ENCODE data around the gene SRSF10. TPM values are rescaled to one million over a fixed set of nuclear protein-coding genes. Genes with fewer than 3 reads are reported as not detected.

Gene SRSF10
- total and polyA plus RNA-seq, 12 donors = 32.9 to 70.2 (median 52.8) TPM

Small RNA genes lying within 50 kb of the gene (microRNA-seq; reads per million reads assigned to microRNA genes)
- gene MIR378F = 0 to 0.51 reads per million in 2 donors

Other genes with a start within 250 kb of the SRSF10 start
- gene ELOA, start 236.9 kb downstream of the SRSF10 start, total RNA-seq = 10 to 100 TPM; 28.3 to 39.0 (median 34.3) TPM
- gene ELOA, start 236.9 kb downstream of the SRSF10 start, polyA plus RNA-seq = 10 to 100 TPM; 11.2 to 14.9 TPM
- 10 to 100 TPM; 37.6 to 52.8 (median 43.3) TPM for gene PITHD1, start 201.9 kb downstream of the SRSF10 start, total RNA-seq
- 10 to 100 TPM; 25.3 to 71.7 TPM for gene PITHD1, start 201.9 kb downstream of the SRSF10 start, polyA plus RNA-seq
- gene LYPLA2, start 189.2 kb downstream of the SRSF10 start, total RNA-seq = 10 to 100 TPM; 22.0 to 31.9 (median 27.0) TPM
- 10 to 100 TPM; 25.8 to 54.5 TPM for gene LYPLA2, start 189.2 kb downstream of the SRSF10 start, polyA plus RNA-seq
- gene GALE, start 179.6 kb downstream of the SRSF10 start, total RNA-seq = 10 to 100 TPM in 2 of 10 donors, 1 to 10 TPM in 8; 5.3 to 14.1 (median 7.9) TPM
- gene GALE, start 179.6 kb downstream of the SRSF10 start, polyA plus RNA-seq = 10 to 100 TPM; 14.9 to 22.2 TPM
- 10 to 100 TPM; 27.8 to 44.3 (median 40.1) TPM for gene HMGCL, start 154.9 kb downstream of the SRSF10 start, total RNA-seq
- 10 to 100 TPM; 25.7 to 26.9 TPM for gene HMGCL, start 154.9 kb downstream of the SRSF10 start, polyA plus RNA-seq
- gene FUCA1, start 112.0 kb downstream of the SRSF10 start, total RNA-seq = 10 to 100 TPM; 10.6 to 34.0 (median 15.1) TPM
- 10 to 100 TPM; 11.2 to 13.3 TPM for gene FUCA1, start 112.0 kb downstream of the SRSF10 start, polyA plus RNA-seq
- under 1 TPM in 1 of 10 donors, not detected in 9; 0.19 TPM for gene CNR2, start 67.0 kb downstream of the SRSF10 start, total RNA-seq
- under 1 TPM in 1 of 2 donors, not detected in 1; 0.01 TPM for gene CNR2, start 67.0 kb downstream of the SRSF10 start, polyA plus RNA-seq
- gene PNRC2, start 20.5 kb downstream of the SRSF10 start, total RNA-seq = 100 to 1,000 TPM in 5 of 10 donors, 10 to 100 TPM in 5; 65.1 to 129 (median 93.8) TPM
- gene PNRC2, start 20.5 kb downstream of the SRSF10 start, polyA plus RNA-seq = 10 to 100 TPM; 58.4 to 60.6 TPM
- gene MYOM3, start 131.8 kb upstream of the SRSF10 start, total RNA-seq = 100 to 1,000 TPM; 285 to 428 (median 328) TPM
- gene MYOM3, start 131.8 kb upstream of the SRSF10 start, polyA plus RNA-seq = 100 to 1,000 TPM in 1 of 2 donors, 10 to 100 TPM in 1; 85.3 to 293 TPM
- 1 to 10 TPM in 1 of 10 donors, under 1 TPM in 8, not detected in 1; 0.13 to 1.6 (median 0.31) TPM for gene IL22RA1, start 162.8 kb upstream of the SRSF10 start, total RNA-seq
- gene IL22RA1, start 162.8 kb upstream of the SRSF10 start, polyA plus RNA-seq = under 1 TPM; 0.07 to 0.29 TPM
- 1 to 10 TPM; 2.0 to 3.7 (median 2.6) TPM for gene IFNLR1, start 207.0 kb upstream of the SRSF10 start, total RNA-seq
- gene IFNLR1, start 207.0 kb upstream of the SRSF10 start, polyA plus RNA-seq = 1 to 10 TPM in 1 of 2 donors, under 1 TPM in 1; 0.51 to 1.2 TPM

Data from heart right ventricle (tissue), 12 donors.